Tibial nerve (tissue), 4 donors: Measurements from ENCODE around the gene FHOD1.

ENCODE experiments used
- EP300 ChIP-seq, 2 donors: sonication (generic); formaldehyde crosslinking; IDR thresholded peaks; one replicate each; pipeline ENCODE4 v1.6.1; 2017; ENCODE audit warnings: antibody characterized with exemption in 2 of 2, mild to moderate bottlenecking in 1 of 2
- TF ChIP-seq, protein P1 (sequence below), 5 experiments: fragments of 200-600 bp in 3 of 5; fragments of 450-650 bp in 2 of 5; sonication (generic) in 3 of 5; IDR thresholded peaks; one replicate each; pipeline ENCODE4 v1.5.1; 2016 to 2019; ENCODE audit warnings: antibody characterized with exemption in 5 of 5, mild to moderate bottlenecking in 3 of 5, moderate library complexity in 2 of 5

DNA sequence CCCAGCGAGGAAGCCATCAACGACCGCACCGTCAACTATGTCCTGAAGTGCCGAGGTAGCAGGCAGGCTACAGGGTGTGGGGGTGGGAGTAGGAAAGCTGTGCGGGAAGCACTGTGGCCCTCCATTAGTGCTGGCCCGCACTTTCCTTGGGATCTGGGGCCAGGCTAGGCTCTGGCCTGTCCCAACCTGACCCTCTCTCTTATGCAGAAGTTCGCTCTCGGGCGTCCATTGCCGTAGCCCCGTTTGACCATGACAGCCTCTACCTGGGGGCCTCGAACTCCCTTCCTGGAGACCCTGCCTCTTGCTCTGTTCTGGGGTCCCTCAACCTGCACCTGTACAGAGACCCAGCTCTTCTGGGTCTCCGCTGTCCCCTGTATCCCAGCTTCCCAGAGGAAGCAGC is 40.7 kb upstream of the FHOD1 start:
- TF ChIP-seq, protein P1, sequence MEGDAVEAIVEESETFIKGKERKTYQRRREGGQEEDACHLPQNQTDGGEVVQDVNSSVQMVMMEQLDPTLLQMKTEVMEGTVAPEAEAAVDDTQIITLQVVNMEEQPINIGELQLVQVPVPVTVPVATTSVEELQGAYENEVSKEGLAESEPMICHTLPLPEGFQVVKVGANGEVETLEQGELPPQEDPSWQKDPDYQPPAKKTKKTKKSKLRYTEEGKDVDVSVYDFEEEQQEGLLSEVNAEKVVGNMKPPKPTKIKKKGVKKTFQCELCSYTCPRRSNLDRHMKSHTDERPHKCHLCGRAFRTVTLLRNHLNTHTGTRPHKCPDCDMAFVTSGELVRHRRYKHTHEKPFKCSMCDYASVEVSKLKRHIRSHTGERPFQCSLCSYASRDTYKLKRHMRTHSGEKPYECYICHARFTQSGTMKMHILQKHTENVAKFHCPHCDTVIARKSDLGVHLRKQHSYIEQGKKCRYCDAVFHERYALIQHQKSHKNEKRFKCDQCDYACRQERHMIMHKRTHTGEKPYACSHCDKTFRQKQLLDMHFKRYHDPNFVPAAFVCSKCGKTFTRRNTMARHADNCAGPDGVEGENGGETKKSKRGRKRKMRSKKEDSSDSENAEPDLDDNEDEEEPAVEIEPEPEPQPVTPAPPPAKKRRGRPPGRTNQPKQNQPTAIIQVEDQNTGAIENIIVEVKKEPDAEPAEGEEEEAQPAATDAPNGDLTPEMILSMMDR (IDR thresholded peaks at IDR 0.05), result no peak
- TF ChIP-seq EP300 (IDR thresholded peaks at IDR 0.05), result no peak
